ENCODE results near the gene PDE4D.
"Not testable (repeated sequence)": the region's sequence is repeated elsewhere in the genome, so short reads cannot be mapped to it uniquely, and the experiment has no call there.

Gene PDE4D

GRCh38 chr5:59416451-59416850 is 477.1 kb downstream of the PDE4D start:
- no peak overlapping the region for H3K27ac ChIP-seq (ENCODE audit: low read length)
- H3K4me1 ChIP-seq (ENCODE audit: control insufficient read depth in 1 of 2, insufficient read depth in 2 of 2, low read length in 2 of 2): no peaks in the 10 kb centered on the region
- H3K36me3 ChIP-seq (ENCODE audit: control insufficient read depth in 1 of 2, insufficient read depth in 2 of 2, low read length in 2 of 2): no peaks in the 10 kb centered on the region
- H3K9me3 ChIP-seq (ENCODE audit: control insufficient read depth in 1 of 2, low read length in 2 of 2): no peaks in the 10 kb centered on the region
- H3K27me3 ChIP-seq (ENCODE audit: low read depth, low read length): no peaks in the 10 kb centered on the region
- H3K4me3 ChIP-seq (ENCODE audit: low read depth in 1 of 2, low read length in 2 of 2): no peak overlapping the region

- no peak overlapping the region for H3K4me3 ChIP-seq (ENCODE audit: low read depth in 1 of 2, low read length in 2 of 2)
- no peak overlapping the region for H3K27ac ChIP-seq (ENCODE audit: low read length)
These were observed 477.5 kb downstream of the PDE4D start for GRCh38 chr5:59416026-59416425.

GRCh38 chr5:59412428-59412827 is 481.1 kb downstream of the PDE4D start:
- no peak overlapping the region for H3K4me3 ChIP-seq (ENCODE audit: low read depth in 1 of 2, low read length in 2 of 2)
- H3K36me3 ChIP-seq (ENCODE audit: control insufficient read depth in 1 of 2, insufficient read depth in 2 of 2, low read length in 2 of 2): peaks cover 0 to 5% of the 10 kb centered on the region in 2 donors
- H3K4me1 ChIP-seq (ENCODE audit: control insufficient read depth in 1 of 2, insufficient read depth in 2 of 2, low read length in 2 of 2): no peaks in the 10 kb centered on the region
- H3K27me3 ChIP-seq (ENCODE audit: low read depth, low read length): no peaks in the 10 kb centered on the region
- no peak overlapping the region for H3K27ac ChIP-seq (ENCODE audit: low read length)
- H3K9me3 ChIP-seq (ENCODE audit: control insufficient read depth in 1 of 2, low read length in 2 of 2): peaks cover 0 to 7% of the 10 kb centered on the region in 2 donors

More at GRCh38 chr5:59416026-59416425, 477.5 kb downstream of the PDE4D start:
- H3K27me3 ChIP-seq (ENCODE audit: low read depth, low read length): no peaks in the 10 kb centered on the region
- no peaks in the 10 kb centered on the region for H3K4me1 ChIP-seq (ENCODE audit: control insufficient read depth in 1 of 2, insufficient read depth in 2 of 2, low read length in 2 of 2)
- H3K9me3 ChIP-seq (ENCODE audit: control insufficient read depth in 1 of 2, low read length in 2 of 2): no peaks in the 10 kb centered on the region
- no peaks in the 10 kb centered on the region for H3K36me3 ChIP-seq (ENCODE audit: control insufficient read depth in 1 of 2, insufficient read depth in 2 of 2, low read length in 2 of 2)

- not testable (repeated sequence) for H3K27me3 ChIP-seq (ENCODE audit: low read depth, low read length); H3K4me3 ChIP-seq (ENCODE audit: low read depth in 1 of 2, low read length in 2 of 2); H3K36me3 ChIP-seq (ENCODE audit: control insufficient read depth in 1 of 2, insufficient read depth in 2 of 2, low read length in 2 of 2); H3K4me1 ChIP-seq (ENCODE audit: control insufficient read depth in 1 of 2, insufficient read depth in 2 of 2, low read length in 2 of 2); H3K27ac ChIP-seq (ENCODE audit: low read length)
- H3K9me3 ChIP-seq (ENCODE audit: control insufficient read depth in 1 of 2, low read length in 2 of 2): peaks cover 0 to 14% of the 10 kb centered on the region in 2 donors
These were observed 484.5 kb downstream of the PDE4D start for GRCh38 chr5:59408997-59409396.

- Histone ChIP-seq H3K27me3 (ENCODE audit: low read depth, low read length) (no peaks in the 10 kb centered on the region), H3K36me3 (ENCODE audit: control insufficient read depth in 1 of 2, insufficient read depth in 2 of 2, low read length in 2 of 2) (peaks cover 0 to 5% of the 10 kb centered on the region in 2 donors), H3K4me1 (ENCODE audit: control insufficient read depth in 1 of 2, insufficient read depth in 2 of 2, low read length in 2 of 2) (no peaks in the 10 kb centered on the region), H3K4me3 (ENCODE audit: low read depth in 1 of 2, low read length in 2 of 2) (no peak overlapping the region), H3K9me3 (ENCODE audit: control insufficient read depth in 1 of 2, low read length in 2 of 2) (peaks cover 0 to 21% of the 10 kb centered on the region in 2 donors), H3K27ac (ENCODE audit: low read length) (no peak overlapping the region)
These were observed 485.6 kb downstream of the PDE4D start for GRCh38 chr5:59407967-59408366.

- no peaks in the 10 kb centered on the region for H3K4me1 ChIP-seq (ENCODE audit: control insufficient read depth in 1 of 2, insufficient read depth in 2 of 2, low read length in 2 of 2)
- no peaks in the 10 kb centered on the region for H3K27me3 ChIP-seq (ENCODE audit: low read depth, low read length)
- H3K4me3 ChIP-seq (ENCODE audit: low read depth in 1 of 2, low read length in 2 of 2): no peak overlapping the region
- H3K36me3 ChIP-seq (ENCODE audit: control insufficient read depth in 1 of 2, insufficient read depth in 2 of 2, low read length in 2 of 2): no peaks in the 10 kb centered on the region
- H3K27ac ChIP-seq (ENCODE audit: low read length): no peak overlapping the region
- peaks cover 0 to 14% of the 10 kb centered on the region in 2 donors for H3K9me3 ChIP-seq (ENCODE audit: control insufficient read depth in 1 of 2, low read length in 2 of 2)
These were observed 491.9 kb downstream of the PDE4D start for GRCh38 chr5:59401637-59402036.

- H3K9me3 ChIP-seq (ENCODE audit: control insufficient read depth in 1 of 2, low read length in 2 of 2); H3K27me3 ChIP-seq (ENCODE audit: low read depth, low read length); H3K27ac ChIP-seq (ENCODE audit: low read length); H3K4me1 ChIP-seq (ENCODE audit: control insufficient read depth in 1 of 2, insufficient read depth in 2 of 2, low read length in 2 of 2); H3K4me3 ChIP-seq (ENCODE audit: low read depth in 1 of 2, low read length in 2 of 2); H3K36me3 ChIP-seq (ENCODE audit: control insufficient read depth in 1 of 2, insufficient read depth in 2 of 2, low read length in 2 of 2): not testable (repeated sequence)
These were observed 498.6 kb downstream of the PDE4D start for GRCh38 chr5:59394956-59395355.

- Histone ChIP-seq H3K4me3 (ENCODE audit: low read depth in 1 of 2, low read length in 2 of 2) (no peak overlapping the region), H3K27me3 (ENCODE audit: low read depth, low read length) (no peaks in the 10 kb centered on the region), H3K36me3 (ENCODE audit: control insufficient read depth in 1 of 2, insufficient read depth in 2 of 2, low read length in 2 of 2) (no peaks in the 10 kb centered on the region), H3K4me1 (ENCODE audit: control insufficient read depth in 1 of 2, insufficient read depth in 2 of 2, low read length in 2 of 2) (no peaks in the 10 kb centered on the region), H3K27ac (ENCODE audit: low read length) (no peak overlapping the region), H3K9me3 (ENCODE audit: control insufficient read depth in 1 of 2, low read length in 2 of 2) (no peaks in the 10 kb centered on the region)
These were observed 499.7 kb downstream of the PDE4D start for GRCh38 chr5:59393585-59394420.

- no peaks in the 10 kb centered on the region for H3K36me3 ChIP-seq (ENCODE audit: control insufficient read depth in 1 of 2, insufficient read depth in 2 of 2, low read length in 2 of 2)
- H3K27me3 ChIP-seq (ENCODE audit: low read depth, low read length): no peaks in the 10 kb centered on the region
- H3K9me3 ChIP-seq (ENCODE audit: control insufficient read depth in 1 of 2, low read length in 2 of 2): no peaks in the 10 kb centered on the region
- no peak overlapping the region for H3K4me3 ChIP-seq (ENCODE audit: low read depth in 1 of 2, low read length in 2 of 2)
- no peaks in the 10 kb centered on the region for H3K4me1 ChIP-seq (ENCODE audit: control insufficient read depth in 1 of 2, insufficient read depth in 2 of 2, low read length in 2 of 2)
- no peak overlapping the region for H3K27ac ChIP-seq (ENCODE audit: low read length)
These were observed 501.9 kb downstream of the PDE4D start for GRCh38 chr5:59391576-59391975.

GRCh38 chr5:59390989-59391388 is 502.5 kb downstream of the PDE4D start:
- H3K27ac ChIP-seq (ENCODE audit: low read length): no peak overlapping the region
- H3K4me3 ChIP-seq (ENCODE audit: low read depth in 1 of 2, low read length in 2 of 2): no peak overlapping the region

GRCh38 chr5:59390074-59390659 is 503.4 kb downstream of the PDE4D start:
- Histone ChIP-seq H3K4me1 (ENCODE audit: control insufficient read depth in 1 of 2, insufficient read depth in 2 of 2, low read length in 2 of 2) (no peaks in the 10 kb centered on the region), H3K36me3 (ENCODE audit: control insufficient read depth in 1 of 2, insufficient read depth in 2 of 2, low read length in 2 of 2) (no peaks in the 10 kb centered on the region), H3K9me3 (ENCODE audit: control insufficient read depth in 1 of 2, low read length in 2 of 2) (no peaks in the 10 kb centered on the region), H3K27ac (ENCODE audit: low read length) (no peak overlapping the region), H3K27me3 (ENCODE audit: low read depth, low read length) (no peaks in the 10 kb centered on the region), H3K4me3 (ENCODE audit: low read depth in 1 of 2, low read length in 2 of 2) (no peak overlapping the region)

More at GRCh38 chr5:59390989-59391388, 502.5 kb downstream of the PDE4D start:
- no peaks in the 10 kb centered on the region for H3K4me1 ChIP-seq (ENCODE audit: control insufficient read depth in 1 of 2, insufficient read depth in 2 of 2, low read length in 2 of 2)
- H3K36me3 ChIP-seq (ENCODE audit: control insufficient read depth in 1 of 2, insufficient read depth in 2 of 2, low read length in 2 of 2): no peaks in the 10 kb centered on the region
- no peaks in the 10 kb centered on the region for H3K27me3 ChIP-seq (ENCODE audit: low read depth, low read length)
- H3K9me3 ChIP-seq (ENCODE audit: control insufficient read depth in 1 of 2, low read length in 2 of 2): no peaks in the 10 kb centered on the region
